H1 (cell line): ENCODE results near the gene ABHD16A. TPM values are rescaled to one million over a fixed set of nuclear protein-coding genes. Genes with fewer than 3 reads are reported as not detected.
A peak's percentile ranks its signal among the peaks of the same experiment; 100 is the strongest.

ENCODE experiments used
- polyA plus RNA-seq, 7 experiments: library from polyadenylated mRNA; depleted of rRNA in 3 of 7; stranded (reverse) in 5 of 7; unstranded in 2 of 7; fragments of >200 nt in 5 of 7; fragments of 200-250 nt in 2 of 7; gene quantifications; 1 replicate in 5 of 7; 2 replicates in 1 of 7; 4 replicates in 1 of 7; pipeline versions ENCODE4 v1.2.1 to v1.2.3, GENCODE V29; 2011 to 2013; ENCODE audit warnings: missing spikeins in 2 of 7, mixed read lengths in 2 of 7
- total RNA-seq: library from RNA; stranded (reverse); fragmentation: NEBNext Ultra II Directional; extraction: Animal tissue kit (Norgen Biotek cat#: 25700); gene quantifications from 2 replicates; pipeline ENCODE4 v1.2.1, GENCODE V29; 2021
- TF ChIP-seq, protein P1 (sequence below), 3 experiments: IDR thresholded peaks; 1 replicate in 2 of 3; 2 replicates in 1 of 3; pipeline versions ENCODE4 v1.5.1 to v1.6.1; 2011; ENCODE audit warnings: low read length in 3 of 3, mild to moderate bottlenecking in 3 of 3, inconsistent platforms in 2 of 3, low read depth in 1 of 3, moderate library complexity in 1 of 3; ENCODE audit not compliant: insufficient read depth in 1 of 3; ENCODE audit errors: control extremely low read depth in 1 of 3

Gene ABHD16A
- total and polyA plus RNA-seq, 2 of the 8 experiments (the other 6 are each of a cell fraction or from before 2014, with no cell fraction given): 32.9 to 40.2 TPM

DNA sequence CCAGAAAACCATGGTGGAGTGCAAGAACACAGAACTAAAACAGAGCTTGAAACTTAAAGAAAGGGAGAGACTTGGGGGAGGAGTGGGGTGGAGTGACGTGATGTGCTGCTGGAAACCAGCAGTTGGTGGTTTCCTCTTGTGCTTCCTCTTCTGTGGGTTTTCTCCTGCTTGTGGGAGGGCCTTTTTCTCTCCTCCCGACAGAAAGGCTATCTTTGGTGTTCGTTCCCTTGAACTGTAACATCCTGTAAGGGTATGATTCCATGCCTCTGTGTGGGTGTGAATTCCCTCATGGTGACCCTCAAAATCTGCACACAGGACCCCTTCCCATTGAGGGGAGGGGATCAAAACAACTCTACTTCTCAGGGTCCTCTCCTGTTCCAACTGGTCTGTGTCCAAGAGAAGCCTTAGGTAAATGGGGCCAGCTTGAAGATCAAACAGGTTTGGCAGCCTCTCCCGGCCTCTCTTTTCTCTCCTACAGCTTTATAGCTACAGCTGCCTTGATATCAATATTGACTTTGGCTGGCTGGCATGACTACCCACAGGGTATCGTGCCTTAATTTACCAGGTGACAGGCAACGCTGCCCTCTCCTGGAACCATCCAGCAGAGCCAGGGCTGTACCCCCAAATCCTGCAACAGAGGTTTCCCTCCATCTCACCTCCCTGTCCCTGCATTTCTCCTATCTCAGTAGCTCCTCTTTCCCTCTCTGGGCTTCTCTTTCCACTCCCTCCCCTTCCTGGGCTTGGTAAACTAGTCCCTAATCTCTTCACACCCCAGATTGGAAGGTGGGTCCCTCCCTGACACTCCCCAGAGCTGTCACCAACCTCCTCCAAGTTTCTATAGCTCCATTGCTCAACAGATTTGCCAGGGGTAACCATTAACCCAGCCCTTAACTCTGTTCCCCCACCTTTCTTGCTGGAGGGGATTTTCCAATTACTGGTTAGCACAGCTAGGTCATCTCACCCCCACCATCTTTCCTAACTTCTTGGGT, 35.2 kb upstream of the ABHD16A start (continued):
- TF ChIP-seq, protein P1, sequence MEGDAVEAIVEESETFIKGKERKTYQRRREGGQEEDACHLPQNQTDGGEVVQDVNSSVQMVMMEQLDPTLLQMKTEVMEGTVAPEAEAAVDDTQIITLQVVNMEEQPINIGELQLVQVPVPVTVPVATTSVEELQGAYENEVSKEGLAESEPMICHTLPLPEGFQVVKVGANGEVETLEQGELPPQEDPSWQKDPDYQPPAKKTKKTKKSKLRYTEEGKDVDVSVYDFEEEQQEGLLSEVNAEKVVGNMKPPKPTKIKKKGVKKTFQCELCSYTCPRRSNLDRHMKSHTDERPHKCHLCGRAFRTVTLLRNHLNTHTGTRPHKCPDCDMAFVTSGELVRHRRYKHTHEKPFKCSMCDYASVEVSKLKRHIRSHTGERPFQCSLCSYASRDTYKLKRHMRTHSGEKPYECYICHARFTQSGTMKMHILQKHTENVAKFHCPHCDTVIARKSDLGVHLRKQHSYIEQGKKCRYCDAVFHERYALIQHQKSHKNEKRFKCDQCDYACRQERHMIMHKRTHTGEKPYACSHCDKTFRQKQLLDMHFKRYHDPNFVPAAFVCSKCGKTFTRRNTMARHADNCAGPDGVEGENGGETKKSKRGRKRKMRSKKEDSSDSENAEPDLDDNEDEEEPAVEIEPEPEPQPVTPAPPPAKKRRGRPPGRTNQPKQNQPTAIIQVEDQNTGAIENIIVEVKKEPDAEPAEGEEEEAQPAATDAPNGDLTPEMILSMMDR (IDR thresholded peaks at IDR 0.05; ENCODE audit: control extremely low read depth in 1 of 3, insufficient read depth in 1 of 3, low read depth in 1 of 3, low read length in 3 of 3): peak in 2 of 3 experiments; percentile 43 to 57; a peak in 3 of 4 replicates
